Type B pancreatic cell (in vitro differentiated cells): ENCODE measurements around the gene INPP5A. TPM values are rescaled to one million over a fixed set of nuclear protein-coding genes. Genes with fewer than 3 reads are reported as not detected.

Experiments
- DNase-seq: peaks from one replicate; pipeline ENCODE4 v3.0.0; 2021; ENCODE audit warnings: mixed read lengths; ENCODE audit not compliant: unreplicated experiment; ENCODE audit errors: extremely low spot score
- H3K27ac Mint-ChIP-seq: 2 replicates; pipeline ENCODE4 v1.8.0; 2021; ENCODE audit warnings: mild to moderate bottlenecking, mixed read lengths
- H3K27me3 Mint-ChIP-seq: 2 replicates; pipeline ENCODE4 v1.8.0; 2021; ENCODE audit warnings: mixed read lengths
- H3K36me3 Mint-ChIP-seq: 2 replicates; pipeline ENCODE4 v1.8.0; 2021; ENCODE audit warnings: mixed read lengths
- H3K4me1 Mint-ChIP-seq: one replicate; pipeline ENCODE4 v1.8.0; 2021; ENCODE audit warnings: mixed read lengths; ENCODE audit not compliant: unreplicated experiment
- H3K4me3 Mint-ChIP-seq: 2 replicates; pipeline ENCODE4 v1.8.0; 2021; ENCODE audit warnings: mild to moderate bottlenecking, mixed read lengths
- H3K9me3 Mint-ChIP-seq: 2 replicates; pipeline ENCODE4 v1.8.0; 2021; ENCODE audit warnings: mixed read lengths
- total RNA-seq: library from RNA; stranded (reverse); gene quantifications from 2 replicates; pipeline ENCODE4 v1.2.1, GENCODE V29; 2021; ENCODE audit warnings: low replicate concordance
- TF ChIP-seq, protein P1 (sequence below): fragments of 200-600 bp; sonication (generic); conservative IDR thresholded peaks from 2 replicates; pipeline ENCODE4 v1.5.0; 2021; ENCODE audit warnings: antibody characterized with exemption, mild to moderate bottlenecking

Gene INPP5A
- total RNA-seq, 1 donor from 2014 or later = 26.6 TPM

DNA sequence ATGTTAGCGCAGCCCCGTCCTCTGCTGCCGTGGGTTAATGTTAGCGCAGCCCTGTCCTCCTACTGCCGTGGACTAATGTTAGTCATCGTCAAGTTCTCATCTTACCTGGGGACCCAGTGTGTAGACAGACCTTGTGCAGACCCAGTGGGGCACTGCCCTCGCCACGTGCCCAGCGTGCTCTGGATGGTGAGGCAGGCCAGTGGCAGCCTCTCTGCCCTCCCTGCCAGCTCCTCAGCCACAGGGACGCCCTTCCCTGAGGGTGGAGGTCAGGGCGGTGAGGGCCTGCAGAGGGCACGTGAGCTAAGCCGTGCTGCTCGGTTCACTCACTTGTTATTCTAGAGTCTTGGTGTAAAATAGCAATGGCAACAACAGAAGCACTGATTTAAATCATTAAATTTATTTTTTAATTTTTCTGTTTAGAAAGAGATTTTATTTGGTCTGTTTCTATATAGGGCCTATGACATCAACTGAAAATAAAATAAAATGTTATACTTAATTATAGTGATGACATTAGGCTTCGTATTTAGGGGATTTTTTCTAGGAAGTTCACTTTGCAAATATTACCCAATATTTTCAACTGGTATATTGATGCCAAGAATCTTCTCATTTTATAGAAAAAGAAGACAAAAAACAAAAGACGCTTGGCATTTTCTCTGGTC is 199.9 kb downstream of the INPP5A start:
- no peak for DNase-seq
- no peak overlapping the region for H3K4me3 Mint-ChIP-seq
- H3K4me1 Mint-ChIP-seq = peaks cover 11% of the 10 kb centered on the region
- H3K27ac Mint-ChIP-seq = no peak overlapping the region
- peaks cover 12% of the 10 kb centered on the region for H3K27me3 Mint-ChIP-seq
- TF ChIP-seq, protein P1, sequence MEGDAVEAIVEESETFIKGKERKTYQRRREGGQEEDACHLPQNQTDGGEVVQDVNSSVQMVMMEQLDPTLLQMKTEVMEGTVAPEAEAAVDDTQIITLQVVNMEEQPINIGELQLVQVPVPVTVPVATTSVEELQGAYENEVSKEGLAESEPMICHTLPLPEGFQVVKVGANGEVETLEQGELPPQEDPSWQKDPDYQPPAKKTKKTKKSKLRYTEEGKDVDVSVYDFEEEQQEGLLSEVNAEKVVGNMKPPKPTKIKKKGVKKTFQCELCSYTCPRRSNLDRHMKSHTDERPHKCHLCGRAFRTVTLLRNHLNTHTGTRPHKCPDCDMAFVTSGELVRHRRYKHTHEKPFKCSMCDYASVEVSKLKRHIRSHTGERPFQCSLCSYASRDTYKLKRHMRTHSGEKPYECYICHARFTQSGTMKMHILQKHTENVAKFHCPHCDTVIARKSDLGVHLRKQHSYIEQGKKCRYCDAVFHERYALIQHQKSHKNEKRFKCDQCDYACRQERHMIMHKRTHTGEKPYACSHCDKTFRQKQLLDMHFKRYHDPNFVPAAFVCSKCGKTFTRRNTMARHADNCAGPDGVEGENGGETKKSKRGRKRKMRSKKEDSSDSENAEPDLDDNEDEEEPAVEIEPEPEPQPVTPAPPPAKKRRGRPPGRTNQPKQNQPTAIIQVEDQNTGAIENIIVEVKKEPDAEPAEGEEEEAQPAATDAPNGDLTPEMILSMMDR = no peak
- no peaks in the 10 kb centered on the region for H3K36me3 Mint-ChIP-seq
- H3K9me3 Mint-ChIP-seq = no peaks in the 10 kb centered on the region

DNA sequence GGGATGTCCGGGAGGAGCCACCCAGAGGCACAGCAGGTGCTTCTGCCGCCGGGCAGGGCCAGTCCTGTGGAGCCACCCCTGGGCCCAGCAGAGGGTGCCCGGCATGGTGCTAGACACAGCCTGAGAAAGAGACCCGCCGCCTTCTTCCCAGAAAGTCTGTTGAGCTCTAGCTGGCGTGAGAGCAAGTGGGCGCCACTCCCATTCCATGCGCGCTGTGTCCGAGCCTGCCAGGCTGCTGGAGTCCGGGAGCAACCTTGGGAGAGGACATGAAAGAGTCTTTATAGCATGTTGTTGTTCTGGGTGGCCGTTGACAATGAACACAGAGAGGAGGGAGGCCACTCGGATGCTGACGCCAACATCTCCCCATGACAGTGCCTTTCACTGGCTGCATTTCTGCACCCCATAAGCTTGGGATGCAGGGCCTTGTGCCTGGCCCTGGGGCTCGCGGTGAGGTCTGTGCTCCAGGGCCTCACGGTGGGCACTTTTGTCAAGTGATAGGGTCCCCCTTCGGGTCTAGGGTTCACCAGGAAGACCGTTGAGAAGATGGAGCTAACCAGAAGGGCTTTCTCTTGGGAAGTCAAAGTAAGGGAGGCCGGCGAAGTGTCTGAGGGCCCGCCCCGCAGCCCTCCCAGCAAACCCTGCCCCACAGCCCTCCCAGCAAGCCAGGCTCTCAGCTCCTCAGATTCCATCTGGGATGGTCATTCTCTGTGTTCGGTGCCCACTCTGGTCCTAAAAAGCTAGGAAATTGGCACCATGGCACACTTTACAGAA is 201.1 kb downstream of the INPP5A start:
- TF ChIP-seq, protein P1 = no peak
- no peak for DNase-seq
- Mint-ChIP-seq H3K36me3 (no peaks in the 10 kb centered on the region), H3K4me3 (no peak overlapping the region), H3K27ac (no peak overlapping the region), H3K27me3 (peaks cover 17% of the 10 kb centered on the region), H3K4me1 (peaks cover 19% of the 10 kb centered on the region), H3K9me3 (no peaks in the 10 kb centered on the region)

DNA sequence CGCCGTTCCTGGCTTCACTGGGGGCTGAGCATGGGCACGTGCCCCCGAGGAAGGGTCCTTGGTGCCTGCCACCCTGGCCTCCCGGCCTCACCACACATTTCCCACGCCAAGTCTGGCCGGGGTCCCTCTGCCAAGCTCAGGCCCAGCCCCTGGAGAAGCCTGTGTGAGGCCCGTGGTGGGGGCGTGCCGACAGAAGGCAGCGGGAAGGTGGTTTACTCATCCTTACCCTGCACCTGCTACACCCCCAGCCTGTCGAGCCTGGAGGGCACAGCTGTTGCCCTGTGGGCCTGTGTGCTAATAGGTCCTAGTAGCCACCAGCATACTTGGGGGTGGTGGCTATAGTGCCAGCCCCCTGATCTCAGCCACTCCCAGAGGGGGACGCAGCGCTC is 201.6 kb downstream of the INPP5A start:
- H3K4me3 Mint-ChIP-seq = no peak overlapping the region
- H3K36me3 Mint-ChIP-seq = no peaks in the 10 kb centered on the region
- no peak for DNase-seq
- H3K27me3 Mint-ChIP-seq = peaks cover 18% of the 10 kb centered on the region
- TF ChIP-seq, protein P1 = no peak
- H3K4me1 Mint-ChIP-seq = peaks cover 20% of the 10 kb centered on the region
- no peak overlapping the region for H3K27ac Mint-ChIP-seq
- H3K9me3 Mint-ChIP-seq = no peaks in the 10 kb centered on the region

DNA sequence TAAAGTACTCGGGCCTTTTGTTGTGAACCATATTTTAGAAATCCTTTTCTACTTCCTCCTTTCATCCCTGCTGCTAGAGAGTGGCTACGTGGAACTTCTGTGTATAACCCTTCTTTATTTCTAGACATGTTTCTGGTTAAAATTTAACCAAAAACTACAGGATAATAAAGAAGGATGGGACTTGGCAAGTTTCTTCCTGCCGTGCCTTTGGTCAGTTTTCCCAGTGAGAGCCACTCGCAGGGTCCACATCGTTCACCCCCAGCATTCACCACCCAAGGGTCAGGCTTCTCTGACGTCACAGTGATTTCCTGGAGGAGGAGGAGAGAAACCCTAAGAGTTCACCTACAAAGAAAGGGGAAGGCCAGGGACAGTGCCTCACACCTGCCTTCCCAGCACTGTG is 203.0 kb downstream of the INPP5A start:
- DNase-seq = no peak
- H3K36me3 Mint-ChIP-seq = no peaks in the 10 kb centered on the region
- no peak overlapping the region for H3K27ac Mint-ChIP-seq
- peaks cover 21% of the 10 kb centered on the region for H3K27me3 Mint-ChIP-seq
- H3K4me3 Mint-ChIP-seq = no peak overlapping the region
- H3K4me1 Mint-ChIP-seq = peaks cover 20% of the 10 kb centered on the region
- TF ChIP-seq, protein P1 = no peak
- no peaks in the 10 kb centered on the region for H3K9me3 Mint-ChIP-seq

DNA sequence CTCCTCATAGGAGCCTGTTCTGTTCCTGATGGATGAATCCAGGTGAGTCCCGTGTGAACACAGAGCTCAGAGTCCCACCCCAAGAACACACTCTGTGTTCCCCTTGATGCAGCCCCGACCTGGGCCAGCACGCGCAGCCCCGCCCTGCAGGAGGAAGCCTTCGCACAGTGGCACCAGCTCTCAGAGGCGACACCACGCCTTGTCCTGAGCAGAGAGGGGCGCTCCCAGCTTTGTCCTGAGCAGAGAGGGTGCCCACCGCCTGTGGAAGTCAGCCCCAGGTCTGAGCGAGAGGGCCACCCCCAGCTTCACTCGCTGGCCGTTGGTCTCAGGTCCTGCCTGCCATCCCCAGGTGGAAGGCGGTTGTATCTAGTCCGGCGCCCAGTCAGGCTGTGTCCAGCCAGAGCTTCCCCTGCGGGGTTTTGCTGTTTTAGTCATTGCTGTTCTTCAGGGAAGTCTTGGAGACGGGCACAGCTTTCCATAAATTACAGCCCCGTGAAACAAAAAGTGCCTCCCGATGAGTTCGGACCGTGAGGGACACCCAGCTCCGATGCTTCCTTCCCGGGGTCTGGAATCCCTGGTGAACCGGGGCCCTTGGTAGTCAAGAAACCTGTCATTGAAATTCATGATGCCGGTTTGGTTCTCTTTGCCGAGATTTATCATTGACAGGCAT is 204.7 kb downstream of the INPP5A start:
- Mint-ChIP-seq H3K4me3 (peak overlapping the region; percentile 36), H3K36me3 (no peaks in the 10 kb centered on the region), H3K27ac (peak overlapping the region; percentile 13), H3K9me3 (no peaks in the 10 kb centered on the region), H3K27me3 (peaks cover 21% of the 10 kb centered on the region), H3K4me1 (peaks cover 20% of the 10 kb centered on the region)
- TF ChIP-seq, protein P1 = no peak
- DNase-seq = no peak
